Measurements from ENCODE around the gene BICDL1.

- no peak for TF ChIP-seq CTCF (IDR thresholded peaks at IDR 0.05)
- no peak for TF ChIP-seq POLR2A (IDR thresholded peaks at IDR 0.05)
Measured at GRCh38 chr12:120025640-120026039, 36.6 kb downstream of the BICDL1 start.
